Liver (tissue), 9 donors: ENCODE measurements around the gene ECT2. TPM values are rescaled to one million over a fixed set of nuclear protein-coding genes. Genes with fewer than 3 reads are reported as not detected.
"Not testable (repeated sequence)": the region's sequence is repeated elsewhere in the genome, so short reads cannot be mapped to it uniquely, and the experiment has no call there.

Experiments used
- DNase-seq: peaks from one replicate; pipeline ENCODE4 v3.0.0-alpha.2; 2017; ENCODE audit warnings: low spot score
- H3K27ac ChIP-seq, 2 donors: one replicate each; pipeline ENCODE4 v1.7.0; 2013; ENCODE audit warnings: inconsistent platforms in 2 of 2, low read length in 2 of 2, control low read depth in 1 of 2, low read depth in 1 of 2, mild to moderate bottlenecking in 1 of 2
- H3K27me3 ChIP-seq, 4 donors: one replicate each; pipeline versions ENCODE4 v1.6.1 to v1.7.0; 2013; ENCODE audit warnings: low read length in 3 of 4, inconsistent platforms in 1 of 4, mild to moderate bottlenecking in 1 of 4, moderate library complexity in 1 of 4; ENCODE audit not compliant: control insufficient read depth in 4 of 4, insufficient read depth in 4 of 4
- H3K36me3 ChIP-seq, 4 donors: one replicate each; pipeline versions ENCODE4 v1.6.1 to v1.7.0; 2013; ENCODE audit warnings: low read length in 3 of 4, mild to moderate bottlenecking in 3 of 4, low read depth in 1 of 4, moderate library complexity in 1 of 4; ENCODE audit not compliant: control insufficient read depth in 4 of 4, insufficient read depth in 3 of 4
- H3K4me1 ChIP-seq, 4 donors: one replicate each; pipeline versions ENCODE4 v1.6.1 to v1.7.0; 2013; ENCODE audit warnings: low read length in 3 of 4, mild to moderate bottlenecking in 3 of 4, moderate library complexity in 1 of 4; ENCODE audit not compliant: control insufficient read depth in 4 of 4, insufficient read depth in 4 of 4
- H3K4me3 ChIP-seq, 3 donors: one replicate each; pipeline versions ENCODE4 v1.6.1 to v1.7.0; 2013; ENCODE audit warnings: low read length in 3 of 3, control low read depth in 1 of 3, low read depth in 1 of 3, mild to moderate bottlenecking in 1 of 3
- H3K9ac ChIP-seq, 2 donors: one replicate each; pipeline ENCODE4 v1.7.0; 2013; ENCODE audit warnings: low read length in 2 of 2, mild to moderate bottlenecking in 2 of 2, moderate library complexity in 2 of 2, control low read depth in 1 of 2, low read depth in 1 of 2
- H3K9me3 ChIP-seq, 4 donors: one replicate each; pipeline versions ENCODE4 v1.6.1 to v1.7.0; 2013; ENCODE audit warnings: low read length in 3 of 4; ENCODE audit not compliant: control insufficient read depth in 4 of 4
- ATF3 ChIP-seq: IDR thresholded peaks from 2 replicates; pipeline ENCODE4 v1.6.1; 2016; ENCODE audit warnings: antibody characterized with exemption
- GABPA ChIP-seq, 2 donors: IDR thresholded peaks in 1 of 2; conservative IDR thresholded peaks in 1 of 2; 2 replicates each; pipeline ENCODE4 v1.6.1; 2016; ENCODE audit warnings: antibody characterized with exemption in 2 of 2, mild to moderate bottlenecking in 1 of 2, moderate library complexity in 1 of 2
- HNF4G ChIP-seq: IDR thresholded peaks from 2 replicates; pipeline ENCODE4 v1.6.1; 2016; ENCODE audit warnings: antibody characterized with exemption
- JUND ChIP-seq, 2 donors: IDR thresholded peaks; 2 replicates each; pipeline ENCODE4 v1.6.1; 2016; ENCODE audit warnings: antibody characterized with exemption in 2 of 2
- NR2F2 ChIP-seq: IDR thresholded peaks from 2 replicates; pipeline ENCODE4 v1.6.1; 2016; ENCODE audit warnings: antibody characterized with exemption
- RAD21 ChIP-seq, 2 donors: IDR thresholded peaks; 2 replicates each; pipeline ENCODE4 v1.6.1; 2016; ENCODE audit warnings: antibody characterized with exemption in 2 of 2, mild to moderate bottlenecking in 2 of 2
- TAF1 ChIP-seq: conservative IDR thresholded peaks from 2 replicates; pipeline ENCODE4 v1.6.1; 2016; ENCODE audit warnings: antibody characterized with exemption, mild to moderate bottlenecking
- ZBTB33 ChIP-seq: IDR thresholded peaks from 2 replicates; pipeline ENCODE4 v1.6.1; 2016; ENCODE audit warnings: antibody characterized with exemption
- WGBS: extraction: QIAGEN DNeasy Blood & Tissue Kit; methylation state at CpG from one replicate; pipeline ENCODE4 v1.1.7; 2013; 5-methylcytosine and 5-hydroxymethylcytosine counted together
- polyA plus RNA-seq, 2 donors: library from polyadenylated mRNA; stranded (reverse) in 1 of 2; unstranded in 1 of 2; fragments of 200-250 nt in 1 of 2; fragments of >200 nt in 1 of 2; fragmentation: Nextera tagmentation in 1 of 2; extraction: Ambion mirVana in 1 of 2; gene quantifications; one replicate each; pipeline versions ENCODE4 v1.2.1 to v1.2.3, GENCODE V29; 2013 to 2015
- total RNA-seq, 2 donors: library from RNA; depleted of rRNA; stranded (reverse); fragments of >200 nt; gene quantifications; one replicate each; pipeline ENCODE4 v1.2.3, GENCODE V29; 2014
- donor health status: healthy.
- donor health status: healthy.
- donor health status: healthy.
- donor health status: healthy.
- donor health status: healthy.

Gene ECT2
- total and polyA plus RNA-seq, 4 donors, result 1.5 to 32.4 (median 2.6) TPM

GRCh38 chr3:172816968-172817367 is 66.4 kb downstream of the ECT2 start (continued):
- no peak for TF ChIP-seq ZBTB33

- Histone ChIP-seq H3K36me3 (no peaks in the 10 kb centered on the region), H3K4me3 (no peak overlapping the region), H3K27ac (no peak overlapping the region), H3K9me3 (no peaks in the 10 kb centered on the region), H3K9ac (no peak overlapping the region), H3K4me1 (no peaks in the 10 kb centered on the region), H3K27me3 (no peaks in the 10 kb centered on the region)
- TF ChIP-seq ATF3, result no peak
- TF ChIP-seq JUND (IDR thresholded peaks at IDR 0.05), result no peak
- no peak for TF ChIP-seq HNF4G
- TF ChIP-seq ZBTB33, result no peak
- no peak for TF ChIP-seq NR2F2
- TF ChIP-seq TAF1, result no peak
- WGBS, result 72% methylated on average over 2 of the region's 2 CpGs
- no peak for DNase-seq
Measured at GRCh38 chr3:172820492-172820891, 70.0 kb downstream of the ECT2 start.

GRCh38 chr3:172824229-172824628 is 73.7 kb downstream of the ECT2 start:
- H3K27me3 ChIP-seq, result no peaks in the 10 kb centered on the region
- no peak for DNase-seq
- no peaks in the 10 kb centered on the region for H3K4me1 ChIP-seq
- no peak overlapping the region for H3K27ac ChIP-seq
- WGBS, result 93% methylated on average over 2 of the region's 2 CpGs
- no peak overlapping the region for H3K4me3 ChIP-seq
- H3K36me3 ChIP-seq, result no peaks in the 10 kb centered on the region
- TF ChIP-seq GABPA (IDR thresholded peaks at IDR 0.05 in 1 of 2, conservative IDR thresholded peaks at IDR 0.05 in 1 of 2), result no peak
- H3K9ac ChIP-seq, result no peak overlapping the region
- peaks cover 0 to 2% (median 0%) of the 10 kb centered on the region in 4 donors for H3K9me3 ChIP-seq

- not testable (repeated sequence) for H3K9me3 ChIP-seq, H3K9ac ChIP-seq, H3K27ac ChIP-seq, H3K36me3 ChIP-seq, H3K27me3 ChIP-seq, H3K4me3 ChIP-seq, H3K4me1 ChIP-seq, DNase-seq
- 95% methylated on average over 2 of the region's 2 CpGs for whole genome bisulfite sequencing
Measured at GRCh38 chr3:172827231-172827630, 76.7 kb downstream of the ECT2 start.

GRCh38 chr3:172832983-172833382 is 82.5 kb downstream of the ECT2 start:
- TF ChIP-seq RAD21 (IDR thresholded peaks at IDR 0.05), result no peak
- no peak overlapping the region for H3K9ac ChIP-seq
- no peaks in the 10 kb centered on the region for H3K36me3 ChIP-seq
- DNase-seq, result no peak
- H3K27ac ChIP-seq, result no peak overlapping the region
- WGBS, result 79% methylated on average over 2 of the region's 2 CpGs
- no peaks in the 10 kb centered on the region for H3K4me1 ChIP-seq
- H3K27me3 ChIP-seq, result peaks cover 0 to 4% (median 0%) of the 10 kb centered on the region in 4 donors
- no peaks in the 10 kb centered on the region for H3K9me3 ChIP-seq
- H3K4me3 ChIP-seq, result no peak overlapping the region
